AG08396 (cell line): ENCODE measurements around the gene HPSE2.
"Not testable (repeated sequence)": the region's sequence is repeated elsewhere in the genome, so short reads cannot be mapped to it uniquely, and the experiment has no call there.

Source experiments
- DNase-seq: peaks from one replicate; pipeline ENCODE4 v3.0.0; 2012; ENCODE audit warnings: low spot score, mixed read lengths

HPSE2 gene

DNA sequence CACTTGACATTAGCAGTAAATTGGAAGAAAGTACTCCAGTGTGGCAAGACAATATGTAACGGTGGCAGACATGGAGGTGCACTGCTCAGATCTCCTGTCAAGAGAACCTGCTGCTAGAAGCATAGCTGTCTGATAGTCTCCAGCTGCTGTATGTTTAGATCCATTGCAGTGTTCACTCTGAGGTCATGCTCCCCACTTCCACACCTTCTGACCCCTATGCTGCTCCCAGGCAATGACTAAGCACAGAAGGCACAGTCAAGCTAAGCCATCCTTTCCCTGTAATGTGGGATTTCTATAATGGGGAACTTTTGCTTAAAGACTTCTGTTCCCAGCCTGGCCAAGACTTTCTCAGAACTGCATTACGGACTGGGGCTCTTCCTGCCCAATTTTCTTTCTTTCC is 315.8 kb downstream of the HPSE2 start:
- peak; percentile 14 for DNase-seq

DNA sequence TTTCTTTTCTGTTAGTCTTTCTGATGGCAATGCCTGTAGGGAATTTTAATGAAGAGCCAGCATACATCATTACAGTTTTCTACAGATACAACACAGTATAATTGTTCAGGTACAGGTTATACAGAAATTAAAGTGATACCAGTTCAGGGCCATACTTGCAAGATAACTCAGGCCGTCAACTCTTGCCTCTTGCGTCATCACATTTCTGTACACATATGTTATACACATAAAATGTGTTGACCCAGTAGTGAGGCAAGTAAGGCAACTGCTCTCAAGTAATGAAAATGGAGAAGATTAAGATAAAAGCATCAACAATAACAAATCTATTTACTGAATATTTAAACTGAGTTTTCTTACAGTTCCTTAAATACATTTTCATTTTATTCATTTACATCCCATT is 317.8 kb downstream of the HPSE2 start:
- no peak for DNase-seq

DNA sequence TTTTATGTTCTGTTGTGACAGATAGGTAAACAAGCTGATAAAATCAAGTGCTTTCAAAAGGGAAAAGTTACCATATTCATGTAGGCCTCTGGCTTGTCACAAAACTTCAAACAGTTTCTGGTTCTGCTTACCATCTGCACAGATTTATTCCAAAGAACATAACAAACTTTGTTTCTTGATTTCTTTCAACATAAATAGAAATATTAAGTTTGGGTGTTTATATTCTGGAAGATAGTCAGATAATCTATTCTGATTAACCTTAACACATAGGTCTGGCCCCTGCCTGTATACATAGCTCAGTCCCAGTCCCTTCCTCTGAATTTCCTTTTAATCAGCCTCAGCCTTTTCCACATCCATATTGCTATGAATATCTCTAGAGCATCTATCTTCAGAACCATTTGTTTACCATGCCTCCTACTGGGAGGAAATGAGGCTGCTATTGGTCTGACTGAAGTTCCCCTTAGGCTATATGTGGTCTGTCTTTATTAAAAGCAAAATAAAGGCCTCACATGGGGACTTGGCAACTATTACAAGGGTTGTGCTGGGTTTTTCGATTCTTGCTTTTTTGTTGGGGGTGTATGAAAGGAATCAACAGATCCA is 319.0 kb downstream of the HPSE2 start:
- no peak for DNase-seq

- no peak for DNase-seq
Observed at GRCh38 chr10:98915911-98916310, 319.7 kb downstream of the HPSE2 start.

DNA sequence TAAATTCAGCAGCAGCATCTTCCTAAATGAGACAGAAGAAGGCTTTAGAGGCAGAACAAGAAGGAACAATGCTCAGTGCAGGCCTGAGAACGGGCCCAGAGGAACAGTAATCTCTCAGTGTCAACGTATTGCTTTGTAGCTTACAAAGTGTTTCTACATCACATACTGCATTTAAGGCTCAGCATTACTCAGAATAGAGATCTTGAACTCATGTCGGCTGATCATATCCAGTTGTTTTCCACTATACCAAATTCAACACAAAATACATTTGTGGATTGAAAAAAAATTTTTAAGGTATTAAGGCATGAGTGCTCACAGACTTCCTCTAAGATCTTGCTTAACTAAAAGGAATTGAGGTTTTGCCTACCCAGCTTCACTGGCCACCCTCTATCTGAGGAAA is 325.1 kb downstream of the HPSE2 start:
- no peak for DNase-seq

GRCh38 chr10:98910048-98910447 is 325.6 kb downstream of the HPSE2 start:
- DNase-seq, result no peak

DNA sequence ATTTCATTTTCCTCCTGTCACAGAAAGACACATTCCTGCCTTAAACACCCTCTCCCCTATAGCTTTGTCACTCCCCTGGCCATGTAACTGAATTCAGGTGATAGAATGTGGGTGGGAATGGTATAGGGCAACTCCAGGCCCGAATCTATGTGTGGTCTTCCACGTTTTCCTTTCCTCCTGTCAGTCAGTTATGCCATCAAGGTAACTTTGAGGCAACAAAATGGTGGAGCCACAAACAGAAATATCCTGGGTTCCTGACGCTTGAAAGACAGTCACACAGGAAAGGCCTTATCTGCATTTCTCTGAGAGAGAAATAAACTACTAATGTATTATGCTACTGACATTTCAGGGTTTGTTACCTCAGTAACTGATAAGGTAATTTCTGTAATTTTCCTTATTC is 326.8 kb downstream of the HPSE2 start:
- no peak for DNase-seq

- not testable (repeated sequence) for DNase-seq
Observed at GRCh38 chr10:98908247-98908646, 327.4 kb downstream of the HPSE2 start.

DNA sequence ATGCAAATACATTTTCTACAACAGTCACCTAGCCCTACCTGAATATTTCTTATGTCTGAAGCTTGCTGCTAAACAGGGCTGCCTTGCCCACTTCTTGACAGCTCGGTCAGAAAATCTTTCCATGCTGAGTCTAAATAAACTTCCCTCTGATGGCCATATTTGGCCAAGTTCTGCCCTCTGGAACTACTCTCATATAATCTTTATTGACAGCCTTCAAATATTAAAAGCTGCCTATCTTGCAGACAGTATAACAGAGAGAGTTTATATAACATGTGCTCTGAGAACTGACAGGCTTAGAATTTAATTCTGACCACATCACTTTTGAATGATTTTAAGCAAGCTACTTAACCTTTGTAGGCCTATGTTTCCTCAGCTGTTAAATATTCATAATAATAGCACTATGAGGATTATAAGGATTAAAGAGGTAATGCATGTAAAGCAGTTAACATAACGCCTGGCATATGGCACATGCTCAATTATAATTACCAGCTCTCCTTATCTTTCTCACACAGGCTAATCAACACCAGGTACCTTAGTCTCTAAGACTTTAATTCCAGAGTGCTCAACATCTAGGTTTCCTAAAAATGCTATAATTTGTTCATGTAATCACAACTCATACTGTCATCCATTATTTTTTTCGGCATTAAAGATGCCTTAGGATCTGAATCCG is 334.1 kb downstream of the HPSE2 start:
- DNase-seq, result no peak

DNA sequence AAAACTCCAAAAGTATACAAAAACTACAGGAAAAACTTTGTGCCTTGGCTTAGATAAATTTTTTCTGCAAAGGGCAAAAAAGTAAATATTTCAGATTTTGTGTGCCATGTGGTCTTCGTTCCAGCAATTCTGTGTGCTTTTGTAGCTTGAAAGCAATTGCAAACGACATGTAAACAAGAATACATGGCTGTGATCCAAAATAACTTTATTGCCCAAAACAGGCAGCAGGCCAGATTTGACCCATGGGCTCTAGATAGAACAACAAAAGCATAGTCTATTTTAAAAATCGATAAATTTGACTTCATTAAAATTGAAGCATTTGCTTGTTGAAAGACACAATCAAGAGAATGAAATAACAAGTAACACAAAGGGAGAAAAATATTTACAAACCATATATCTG is 336.6 kb downstream of the HPSE2 start:
- no peak for DNase-seq

DNA sequence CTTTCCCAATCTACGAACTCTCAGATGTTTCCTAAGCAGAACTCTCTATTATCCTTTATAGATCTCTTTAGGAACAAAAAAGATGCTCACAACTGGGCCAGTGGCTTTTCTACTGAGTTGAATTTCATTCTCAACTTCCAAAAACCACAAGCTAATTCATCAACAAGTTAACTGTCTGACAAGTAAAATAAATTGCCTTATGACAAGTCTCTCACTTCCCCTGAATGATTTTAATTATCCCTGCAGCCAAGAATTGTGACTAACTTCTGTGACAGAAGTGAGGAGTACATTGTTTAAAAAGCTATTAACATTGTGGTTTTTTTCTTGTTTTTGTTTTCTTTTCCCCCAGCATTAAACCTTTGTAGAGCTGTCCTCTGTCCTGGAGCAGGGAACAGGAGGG is 343.1 kb downstream of the HPSE2 start:
- no peak for DNase-seq

DNA sequence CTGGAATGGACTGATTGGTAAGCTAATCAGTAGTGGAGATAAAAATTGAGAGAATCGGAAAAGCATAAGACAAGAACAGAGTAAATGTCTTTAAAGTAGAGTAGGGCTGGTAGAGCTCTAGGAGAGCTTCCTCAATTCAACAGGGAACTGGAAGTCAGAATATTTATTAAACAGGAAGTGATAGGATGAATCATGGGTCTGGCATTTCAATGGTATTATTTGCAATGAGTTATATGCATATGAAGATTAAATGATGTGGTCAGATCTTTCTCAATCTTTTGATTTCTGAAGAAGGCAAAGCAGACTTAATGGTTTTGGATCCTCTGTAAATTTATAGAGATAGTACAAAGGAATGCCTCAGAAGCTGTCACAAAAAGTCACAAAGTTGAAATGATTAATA is 349.0 kb downstream of the HPSE2 start:
- no peak for DNase-seq

GRCh38 chr10:98885378-98885777 is 350.3 kb downstream of the HPSE2 start:
- DNase-seq, result no peak

DNA sequence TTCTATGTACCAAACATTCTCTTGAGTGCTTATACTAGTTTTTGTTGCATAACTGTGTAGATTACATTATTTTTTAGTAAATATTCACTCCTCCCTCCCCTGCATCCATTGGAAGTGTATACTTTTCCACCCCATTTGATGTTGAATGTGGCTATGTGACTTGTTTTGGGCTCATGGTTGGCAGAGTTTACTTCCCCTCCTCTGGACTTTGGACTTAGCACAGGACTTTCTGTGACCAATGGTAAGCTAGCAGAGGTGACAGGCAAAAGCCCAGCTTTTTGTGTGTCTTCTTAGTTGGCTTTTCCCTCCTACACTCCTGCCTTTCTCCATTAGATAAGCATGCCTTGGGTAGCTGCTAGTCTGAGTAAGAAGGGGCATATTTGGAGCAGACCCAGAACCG is 353.9 kb downstream of the HPSE2 start:
- DNase-seq, result no peak

DNA sequence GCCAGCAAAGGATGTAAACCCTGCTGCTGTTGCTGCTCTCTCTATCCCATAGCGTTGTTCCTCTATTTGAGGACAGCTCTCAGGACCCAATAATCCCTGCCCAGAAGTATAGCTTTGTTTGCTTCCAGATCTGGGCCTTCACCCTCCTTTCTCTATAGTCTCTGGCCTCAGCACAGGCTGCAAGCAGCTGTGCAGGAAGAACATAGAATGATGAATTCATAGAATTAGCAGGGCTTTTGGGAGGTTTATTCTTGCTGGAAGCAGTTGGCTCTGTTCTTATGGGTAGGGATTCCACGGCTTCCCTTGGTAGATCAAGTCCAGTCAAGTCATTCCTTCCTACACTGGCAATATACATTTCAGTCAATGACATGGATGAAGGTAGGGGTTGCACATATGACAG is 354.7 kb downstream of the HPSE2 start:
- no peak for DNase-seq

GRCh38 chr10:98878921-98879320 is 356.7 kb downstream of the HPSE2 start:
- no peak for DNase-seq

DNA sequence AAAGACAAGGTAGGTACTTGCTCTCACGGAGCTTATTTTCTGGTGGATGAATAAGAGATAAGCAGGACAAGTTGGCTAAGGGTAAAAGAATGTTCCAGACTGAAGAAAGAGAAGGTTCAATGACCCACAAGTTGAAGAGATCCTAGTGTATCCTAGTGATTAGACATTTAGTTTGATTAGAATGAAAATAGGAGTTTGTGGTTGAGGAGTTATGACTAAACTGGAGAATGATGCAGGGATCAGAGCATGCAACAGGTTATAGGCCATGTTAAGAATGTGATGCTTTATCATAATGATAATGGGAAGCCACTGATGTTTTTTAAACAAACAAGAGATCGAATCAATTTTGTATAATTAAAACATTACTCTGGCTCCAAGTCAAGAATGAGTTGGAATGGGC is 357.2 kb downstream of the HPSE2 start:
- no peak for DNase-seq

- DNase-seq, result no peak
Observed at GRCh38 chr10:98861962-98862361, 373.7 kb downstream of the HPSE2 start.

DNA sequence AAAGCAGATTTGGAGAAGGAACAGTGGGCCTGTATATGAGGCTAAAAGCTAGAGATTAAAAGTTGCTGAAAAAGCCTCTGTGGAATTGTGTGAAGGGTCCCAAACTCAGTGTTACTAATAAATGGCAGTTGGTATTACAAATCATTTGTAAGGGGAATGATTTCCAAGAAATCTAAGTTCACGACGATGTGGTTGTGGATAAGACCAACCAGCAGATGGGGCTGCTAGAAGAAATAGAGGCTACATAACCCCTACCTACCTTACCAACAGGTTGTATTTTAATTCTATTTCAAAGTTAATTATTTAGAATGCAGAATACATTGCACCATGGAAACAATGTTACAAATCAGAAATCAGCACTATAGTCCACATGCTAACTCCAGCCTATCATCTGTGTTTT is 377.1 kb downstream of the HPSE2 start:
- no peak for DNase-seq

DNA sequence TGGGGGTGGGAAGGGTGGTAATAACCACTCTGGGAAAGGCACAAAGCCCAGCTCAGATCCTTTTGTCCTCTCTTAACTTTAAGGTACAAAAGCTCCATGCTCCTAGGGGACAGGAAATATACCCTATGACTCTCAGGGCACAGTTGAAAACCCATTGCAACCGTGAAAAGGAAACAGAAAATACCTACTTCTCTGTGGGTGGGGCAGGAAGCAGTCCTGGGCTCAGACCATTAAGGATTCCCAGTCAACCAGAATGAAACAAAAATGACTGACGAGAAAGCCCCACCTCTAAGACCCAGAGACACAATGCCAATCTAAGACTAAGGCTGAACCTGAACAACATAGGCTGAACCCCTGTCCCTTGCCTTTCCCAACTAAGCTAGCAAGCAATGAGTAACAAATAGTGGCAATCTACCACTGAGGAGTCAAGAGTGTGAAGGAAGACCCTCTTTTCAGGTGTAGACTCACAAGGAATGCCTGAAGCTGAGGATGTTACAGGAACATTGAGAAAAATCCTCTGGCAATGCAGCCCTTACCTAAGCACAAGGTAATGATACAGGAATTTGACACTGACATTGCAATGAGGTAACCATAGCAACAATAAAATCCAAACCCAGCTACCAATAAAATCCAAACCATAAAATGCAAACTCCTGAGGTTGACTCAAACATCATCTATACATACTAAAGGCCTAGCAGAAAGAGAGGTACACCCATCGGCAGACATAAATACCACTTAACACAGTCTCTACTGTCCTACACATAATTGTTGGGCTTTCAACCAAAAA is 380.1 kb downstream of the HPSE2 start:
- no peak for DNase-seq

GRCh38 chr10:98852686-98853085 is 383.0 kb downstream of the HPSE2 start:
- no peak for DNase-seq

GRCh38 chr10:98848361-98848760 is 387.3 kb downstream of the HPSE2 start:
- no peak for DNase-seq

GRCh38 chr10:98846787-98847186 is 388.9 kb downstream of the HPSE2 start:
- DNase-seq, result no peak
